ENCODE measurements around the gene BLMH. TPM values are rescaled to one million over a fixed set of nuclear protein-coding genes. Genes with fewer than 3 reads are reported as not detected.

The BLMH gene
- total and polyA plus RNA-seq, 9 of the 15 experiments (the other 6 are each of a cell fraction or from before 2014, with no cell fraction given) = 26.0 to 118 (median 67.3) TPM

GRCh38 chr17:30326809-30327208 lies 35.1 kb upstream of the BLMH start (continued):
- TF ChIP-seq PBX2 (CRISPR knock-in tag; IDR thresholded peaks at IDR 0.05; ENCODE audit: low read depth) (no peak), PBX2 (tag; conservative IDR thresholded peaks at IDR 0.05; ENCODE audit: low read depth) (peak; percentile 86), ADNP (tag; IDR thresholded peaks at IDR 0.05) (no peak), ATF7 (IDR thresholded peaks at IDR 0.05) (no peak)

- ATAC-seq = no peak
- no peaks in the 10 kb centered on the region for H3K9me3 ChIP-seq (replicated peaks; ENCODE audit: control insufficient read depth, insufficient read depth, low read depth, low read length)
- no peak for DNase-seq (ENCODE audit: extremely low read depth in 1 of 4, low spot score in 3 of 4)
- in situ Hi-C loops (cut with MboI) = loop anchor here (25.0 kb wide), 1 partner anchor 388 kb away; no protein-coding TSS in a partner anchor
- H3K4me2 ChIP-seq (ENCODE audit: insufficient read depth, low read length) = no peak overlapping the region
- peaks cover 0 to 4% of the 10 kb centered on the region in 2 experiments; a peak in 2 of 5 replicates for H3K27me3 ChIP-seq (ENCODE audit: control insufficient read depth in 2 of 2, insufficient read depth in 2 of 2, low read length in 2 of 2)
- CTCF ChIA-PET (ENCODE audit: low intra/inter-chr PET ratio) = no interaction called here
- no peak overlapping the region for H3K4me3 ChIP-seq
- BruUV-seq (replicated peaks) = no TSS peak
- FAIRE-seq = no peak
- H3K36me3 ChIP-seq (ENCODE audit: control insufficient read depth, insufficient read depth, low read length) = no peaks in the 10 kb centered on the region
- POLR2A ChIA-PET = interaction anchor here (0.6 to 1.1 kb wide), 2 partner anchors 9 to 30 kb away, joined by 3 read pairs; no protein-coding TSS in a partner anchor
- H4K20me1 ChIP-seq (replicated peaks; ENCODE audit: control insufficient read depth, insufficient read depth, low read length) = no peaks in the 10 kb centered on the region
- peaks cover 0 to 17% of the 10 kb centered on the region in 2 experiments; a peak in 3 of 5 replicates for H3K4me1 ChIP-seq (replicated peaks in 1 of 2; ENCODE audit: control insufficient read depth in 2 of 2, insufficient read depth in 2 of 2, low read length in 2 of 2)
- WGBS (ENCODE audit: insufficient coverage, low coverage, missing lambda C conversion rate) = 3% methylated on average over 7 of the region's 7 CpGs
- intact Hi-C loops (cut with micrococcal nuclease) = no loop called here
- H3K27ac ChIP-seq (ENCODE audit: extremely low read depth, low read depth, low read length) = no peak overlapping the region
- no peaks in the 10 kb centered on the region for H3K9me1 ChIP-seq (ENCODE audit: control insufficient read depth, insufficient read depth, low read length)
- no peak overlapping the region for H3K9ac ChIP-seq (ENCODE audit: insufficient read depth in 1 of 2, low read depth in 2 of 2, low read length in 2 of 2)
- H3K79me2 ChIP-seq (ENCODE audit: control insufficient read depth, insufficient read depth, low read length) = no peaks in the 10 kb centered on the region
- H2AFZ ChIP-seq (ENCODE audit: low read depth, low read length) = peak overlapping the region; percentile 28; the same call in 1 of the 2 replicates
- TF ChIP-seq MAFF (IDR thresholded peaks at IDR 0.05; ENCODE audit: low read length) = 0 out of 2 replicates have a peak, but pooled peaks have one; percentile 9
- TF ChIP-seq NFE2 (IDR thresholded peaks at IDR 0.05; ENCODE audit: low read depth) = 0 out of 2 replicates have a peak, but pooled peaks have one; percentile 22
- 0 out of 2 replicates have a peak, but pooled peaks have one; percentile 6 for TF ChIP-seq MAFG (tag; conservative IDR thresholded peaks at IDR 0.05)
- TF ChIP-seq BCLAF1 (IDR thresholded peaks at IDR 0.05; ENCODE audit: borderline replicate concordance in 1 of 2, control insufficient read depth in 1 of 2, low read depth in 2 of 2, low read length in 1 of 2) = no peak
- TF ChIP-seq MEIS2 (IDR thresholded peaks at IDR 0.05; ENCODE audit: partially characterized antibody) = peak; percentile 80
- peak; percentile 23; the same call in 1 of the 2 replicates for TF ChIP-seq MAFK (IDR thresholded peaks at IDR 0.05; ENCODE audit: low read length)
- peak; percentile 97 for TF ChIP-seq PKNOX1 (IDR thresholded peaks at IDR 0.05)
- TF ChIP-seq C11orf30 (IDR thresholded peaks at IDR 0.05; ENCODE audit: low read depth) = peak; percentile 32; the same call in 1 of the 2 replicates
- TF ChIP-seq NFE2L1 (tag; IDR thresholded peaks at IDR 0.05; ENCODE audit: borderline replicate concordance, low read depth) = no peak
Observed at GRCh38 chr17:30324723-30325122, 33.0 kb upstream of the BLMH start.

Data from K562 (cell line).